ENCODE results near the gene PLEKHH3.

DNA sequence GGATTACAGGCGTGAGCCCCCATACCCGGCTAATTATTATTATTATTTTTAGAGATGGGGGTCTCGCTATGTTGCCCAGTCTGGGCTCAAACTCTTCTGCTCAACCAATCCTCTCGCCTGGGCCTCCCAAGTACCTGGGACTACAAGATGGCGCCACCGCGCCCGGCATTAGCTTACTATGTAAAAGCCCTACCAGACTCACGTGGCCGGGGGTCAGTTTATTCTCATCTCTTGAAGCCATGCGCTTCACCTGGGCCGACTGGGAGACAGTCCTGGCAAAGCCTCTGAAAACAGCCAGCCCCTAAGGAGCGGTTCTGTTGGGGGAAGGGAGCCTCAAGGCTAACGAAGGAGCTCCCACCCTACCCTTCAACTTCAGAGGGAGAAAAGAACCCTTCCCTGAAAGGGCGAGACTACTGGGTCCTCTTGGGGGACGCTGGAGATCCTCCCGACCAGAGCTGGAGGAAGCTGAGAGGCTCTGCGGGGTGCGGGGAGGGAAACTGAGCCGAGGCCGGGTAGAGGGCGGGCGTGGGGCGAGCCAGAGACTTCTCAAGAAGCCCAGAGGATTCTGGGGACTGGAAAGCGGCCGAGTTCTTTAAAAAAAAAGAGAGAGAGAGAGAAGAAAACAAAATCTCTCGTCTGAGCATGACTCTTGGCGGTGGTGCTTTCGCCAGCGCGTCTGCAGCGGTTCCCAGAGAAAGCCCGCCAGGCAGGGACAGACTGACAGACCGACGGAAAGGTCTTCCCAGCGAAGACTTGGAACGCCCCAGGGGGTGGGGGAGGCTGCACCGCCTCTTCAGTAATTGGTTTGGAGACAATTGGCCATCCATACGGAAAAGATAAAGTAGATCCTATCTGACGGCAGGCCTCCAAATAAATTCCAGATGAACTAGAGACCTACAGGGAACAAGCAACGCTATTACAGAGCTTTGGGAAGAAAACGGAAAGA, 23.3 kb downstream of the PLEKHH3 start:
- no peak for TF ChIP-seq EZH2 (IDR thresholded peaks at IDR 0.05; ENCODE audit: low read length)
- TF ChIP-seq, protein P1, sequence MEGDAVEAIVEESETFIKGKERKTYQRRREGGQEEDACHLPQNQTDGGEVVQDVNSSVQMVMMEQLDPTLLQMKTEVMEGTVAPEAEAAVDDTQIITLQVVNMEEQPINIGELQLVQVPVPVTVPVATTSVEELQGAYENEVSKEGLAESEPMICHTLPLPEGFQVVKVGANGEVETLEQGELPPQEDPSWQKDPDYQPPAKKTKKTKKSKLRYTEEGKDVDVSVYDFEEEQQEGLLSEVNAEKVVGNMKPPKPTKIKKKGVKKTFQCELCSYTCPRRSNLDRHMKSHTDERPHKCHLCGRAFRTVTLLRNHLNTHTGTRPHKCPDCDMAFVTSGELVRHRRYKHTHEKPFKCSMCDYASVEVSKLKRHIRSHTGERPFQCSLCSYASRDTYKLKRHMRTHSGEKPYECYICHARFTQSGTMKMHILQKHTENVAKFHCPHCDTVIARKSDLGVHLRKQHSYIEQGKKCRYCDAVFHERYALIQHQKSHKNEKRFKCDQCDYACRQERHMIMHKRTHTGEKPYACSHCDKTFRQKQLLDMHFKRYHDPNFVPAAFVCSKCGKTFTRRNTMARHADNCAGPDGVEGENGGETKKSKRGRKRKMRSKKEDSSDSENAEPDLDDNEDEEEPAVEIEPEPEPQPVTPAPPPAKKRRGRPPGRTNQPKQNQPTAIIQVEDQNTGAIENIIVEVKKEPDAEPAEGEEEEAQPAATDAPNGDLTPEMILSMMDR (optimal IDR thresholded peaks at IDR 0.05 in 1 of 3, IDR thresholded peaks at IDR 0.05 in 1 of 3, conservative IDR thresholded peaks at IDR 0.05 in 1 of 3; ENCODE audit: extremely low read depth in 1 of 3, insufficient read depth in 2 of 3, low read length in 3 of 3): no peak
